Ishikawa (cell line): Measurements from ENCODE around the gene TMEM52.

Experiments used
- EP300 ChIP-seq: IDR thresholded peaks from 2 replicates; pipeline ENCODE4 v1.6.1; 2012; ENCODE audit warnings: borderline replicate concordance
- NFIC ChIP-seq: IDR thresholded peaks from 2 replicates; pipeline ENCODE4 v1.6.1; 2012
- RAD21 ChIP-seq: IDR thresholded peaks from 2 replicates; pipeline ENCODE4 v1.6.1; 2012; ENCODE audit warnings: low read depth
- TAF1 ChIP-seq: IDR thresholded peaks from 2 replicates; pipeline ENCODE4 v1.6.1; 2012; ENCODE audit warnings: low read depth, mild to moderate bottlenecking
- YY1 ChIP-seq: IDR thresholded peaks from 2 replicates; pipeline ENCODE4 v1.6.1; 2012; ENCODE audit warnings: low read depth
- ZBTB7A ChIP-seq: IDR thresholded peaks from 2 replicates; pipeline ENCODE4 v1.6.1; 2012; ENCODE audit warnings: low read depth
- TF ChIP-seq, protein P1 (sequence below): IDR thresholded peaks from 2 replicates; pipeline ENCODE4 v1.6.1; 2012
- TF ChIP-seq, protein P2 (sequence below): IDR thresholded peaks from 2 replicates; pipeline ENCODE4 v1.6.1; 2012; ENCODE audit warnings: low read depth, mild to moderate bottlenecking

DNA sequence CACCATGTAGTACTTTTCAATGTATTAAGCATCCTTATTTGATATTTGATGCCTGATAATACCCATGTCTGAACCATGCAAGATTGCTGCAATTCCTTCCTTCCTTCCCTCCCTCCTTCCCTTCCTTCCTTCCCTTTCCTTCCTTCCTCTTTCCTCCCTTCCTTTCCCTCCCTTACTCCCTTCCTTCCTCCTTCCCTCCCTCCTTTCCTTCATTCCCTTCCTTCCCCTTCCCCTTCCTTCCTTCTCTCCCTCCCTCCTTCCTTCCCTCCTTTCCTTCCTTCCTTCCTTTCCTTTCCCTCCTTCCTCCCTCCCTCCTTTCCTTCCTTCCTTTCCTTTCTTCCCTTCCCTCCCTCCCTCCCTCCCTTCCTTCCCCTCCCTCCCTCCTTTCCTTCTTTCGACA lies 29.7 kb upstream of the TMEM52 start:
- TF ChIP-seq, protein P1, sequence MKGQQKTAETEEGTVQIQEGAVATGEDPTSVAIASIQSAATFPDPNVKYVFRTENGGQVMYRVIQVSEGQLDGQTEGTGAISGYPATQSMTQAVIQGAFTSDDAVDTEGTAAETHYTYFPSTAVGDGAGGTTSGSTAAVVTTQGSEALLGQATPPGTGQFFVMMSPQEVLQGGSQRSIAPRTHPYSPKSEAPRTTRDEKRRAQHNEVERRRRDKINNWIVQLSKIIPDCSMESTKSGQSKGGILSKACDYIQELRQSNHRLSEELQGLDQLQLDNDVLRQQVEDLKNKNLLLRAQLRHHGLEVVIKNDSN, result no peak
- TF ChIP-seq EP300, result no peak
- no peak for TF ChIP-seq TAF1
- TF ChIP-seq, protein P2, sequence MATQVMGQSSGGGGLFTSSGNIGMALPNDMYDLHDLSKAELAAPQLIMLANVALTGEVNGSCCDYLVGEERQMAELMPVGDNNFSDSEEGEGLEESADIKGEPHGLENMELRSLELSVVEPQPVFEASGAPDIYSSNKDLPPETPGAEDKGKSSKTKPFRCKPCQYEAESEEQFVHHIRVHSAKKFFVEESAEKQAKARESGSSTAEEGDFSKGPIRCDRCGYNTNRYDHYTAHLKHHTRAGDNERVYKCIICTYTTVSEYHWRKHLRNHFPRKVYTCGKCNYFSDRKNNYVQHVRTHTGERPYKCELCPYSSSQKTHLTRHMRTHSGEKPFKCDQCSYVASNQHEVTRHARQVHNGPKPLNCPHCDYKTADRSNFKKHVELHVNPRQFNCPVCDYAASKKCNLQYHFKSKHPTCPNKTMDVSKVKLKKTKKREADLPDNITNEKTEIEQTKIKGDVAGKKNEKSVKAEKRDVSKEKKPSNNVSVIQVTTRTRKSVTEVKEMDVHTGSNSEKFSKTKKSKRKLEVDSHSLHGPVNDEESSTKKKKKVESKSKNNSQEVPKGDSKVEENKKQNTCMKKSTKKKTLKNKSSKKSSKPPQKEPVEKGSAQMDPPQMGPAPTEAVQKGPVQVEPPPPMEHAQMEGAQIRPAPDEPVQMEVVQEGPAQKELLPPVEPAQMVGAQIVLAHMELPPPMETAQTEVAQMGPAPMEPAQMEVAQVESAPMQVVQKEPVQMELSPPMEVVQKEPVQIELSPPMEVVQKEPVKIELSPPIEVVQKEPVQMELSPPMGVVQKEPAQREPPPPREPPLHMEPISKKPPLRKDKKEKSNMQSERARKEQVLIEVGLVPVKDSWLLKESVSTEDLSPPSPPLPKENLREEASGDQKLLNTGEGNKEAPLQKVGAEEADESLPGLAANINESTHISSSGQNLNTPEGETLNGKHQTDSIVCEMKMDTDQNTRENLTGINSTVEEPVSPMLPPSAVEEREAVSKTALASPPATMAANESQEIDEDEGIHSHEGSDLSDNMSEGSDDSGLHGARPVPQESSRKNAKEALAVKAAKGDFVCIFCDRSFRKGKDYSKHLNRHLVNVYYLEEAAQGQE, result no peak
- no peak for TF ChIP-seq YY1
- no peak for TF ChIP-seq NFIC
- TF ChIP-seq RAD21, result no peak
- no peak for TF ChIP-seq ZBTB7A
